SK-N-SH (cell line): Measurements from ENCODE around the gene PIP4K2A. TPM values are rescaled to one million over a fixed set of nuclear protein-coding genes. Genes with fewer than 3 reads are reported as not detected.

ENCODE experiments used
- CTCF ChIA-PET: fragments of 300-600, 350-600 bp; formaldehyde crosslinking; extraction: SDS; loops from one replicate; lab custom pipeline; 2021; lab: Yijun Ruan, JAX
- POLR2A ChIA-PET: fragments of 350-600 bp; sonication (Branson Sonifier 250); formaldehyde crosslinking; extraction: SDS; loops from one replicate; lab custom pipeline; 2020; ENCODE audit warnings: antibody characterized with exemption, inconsistent platforms; lab: Yijun Ruan, JAX
- DNase-seq: peaks from one replicate; pipeline ENCODE4 v3.0.0; 2012
- H2AFZ ChIP-seq: fragments of 200-600 bp; sonication (generic); 2 replicates; pipeline ENCODE4 v1.8.1; 2016; ENCODE audit warnings: antibody characterized with exemption, mild to moderate bottlenecking, low read depth
- H3F3A ChIP-seq: fragments of 200-600 bp; sonication (generic); replicated peaks from 2 replicates; pipeline ENCODE3; 2016; ENCODE audit warnings: antibody characterized with exemption, mild to moderate bottlenecking; ENCODE audit not compliant: insufficient read depth
- H3K27ac ChIP-seq, 2 experiments: fragments of 200-500 bp in 1 of 2; fragments of 200-600 bp in 1 of 2; sonication (Bioruptor generic) in 1 of 2; sonication (generic), shearing (Covaris generic) in 1 of 2; 2 replicates each; pipeline versions ENCODE4 v1.5.1 to v1.6.1; 2014 to 2016; ENCODE audit warnings: low read depth in 2 of 2, inconsistent platforms in 1 of 2, low read length in 1 of 2, mild to moderate bottlenecking in 1 of 2, mixed read lengths in 1 of 2
- H3K27me3 ChIP-seq: fragments of 200-600 bp; sonication (generic), shearing (Covaris generic); 2 replicates; pipeline ENCODE4 v1.6.1; 2016; ENCODE audit warnings: mixed run types; ENCODE audit not compliant: insufficient read depth
- H3K36me3 ChIP-seq, 2 experiments: fragments of 200-500 bp in 1 of 2; fragments of 200-600 bp in 1 of 2; sonication (Bioruptor generic) in 1 of 2; sonication (generic) in 1 of 2; replicated peaks in 1 of 2; 2 replicates each; pipeline versions ENCODE3 to v1.5.1; 2014 to 2016; ENCODE audit warnings: low read length in 1 of 2, mild to moderate bottlenecking in 1 of 2; ENCODE audit not compliant: insufficient read depth in 2 of 2, control insufficient read depth in 1 of 2
- H3K4me1 ChIP-seq, 2 experiments: fragments of 200-500 bp in 1 of 2; fragments of 200-600 bp in 1 of 2; sonication (Bioruptor generic) in 1 of 2; sonication (generic), shearing (Covaris generic) in 1 of 2; 2 replicates each; pipeline versions ENCODE4 v1.5.1 to v1.6.1; 2014 to 2016; ENCODE audit warnings: low read depth in 1 of 2, low read length in 1 of 2, mixed run types in 1 of 2; ENCODE audit not compliant: insufficient read depth in 2 of 2, control insufficient read depth in 1 of 2
- H3K4me2 ChIP-seq: fragments of 200-600 bp; sonication (generic), shearing (Covaris generic); 2 replicates; pipeline ENCODE4 v1.6.1; 2017; ENCODE audit warnings: mixed run types
- H3K4me3 ChIP-seq, 2 experiments: fragments of 200-500 bp in 1 of 2; fragments of 200-600 bp in 1 of 2; sonication (Bioruptor generic) in 1 of 2; sonication (generic), shearing (Covaris generic) in 1 of 2; 2 replicates each; pipeline versions ENCODE4 v1.5.1 to v1.8.1; 2014 to 2016; ENCODE audit warnings: low read depth in 2 of 2, inconsistent platforms in 1 of 2, low read length in 1 of 2, mild to moderate bottlenecking in 1 of 2, mixed read lengths in 1 of 2, moderate library complexity in 1 of 2
- H3K79me2 ChIP-seq: fragments of 200-600 bp; sonication (generic); 2 replicates; pipeline ENCODE4 v1.8.1; 2017; ENCODE audit warnings: mild to moderate bottlenecking; ENCODE audit not compliant: insufficient read depth
- H3K9ac ChIP-seq: fragments of 200-600 bp; sonication (generic); 2 replicates; pipeline ENCODE4 v1.6.1; 2017; ENCODE audit warnings: mixed run types
- H3K9me2 ChIP-seq: fragments of 200-600 bp; sonication (generic); 2 replicates; pipeline ENCODE4 v1.6.1; 2017; ENCODE audit warnings: mixed run types
- H3K9me3 ChIP-seq: fragments of 200-600 bp; sonication (generic); 2 replicates; pipeline ENCODE4 v1.6.1; 2017; ENCODE audit warnings: mixed run types, mild to moderate bottlenecking, moderate library complexity
- H4K20me1 ChIP-seq: fragments of 200-600 bp; sonication (generic); 2 replicates; pipeline ENCODE4 v1.6.1; 2017; ENCODE audit warnings: mild to moderate bottlenecking, mixed run types; ENCODE audit not compliant: insufficient read depth
- FOSL2 ChIP-seq: IDR thresholded peaks from 2 replicates; pipeline ENCODE4 v1.4.0; 2012; ENCODE audit warnings: low read depth, mild to moderate bottlenecking, moderate library complexity, borderline replicate concordance
- REST ChIP-seq: IDR thresholded peaks from 2 replicates; pipeline ENCODE4 v1.6.1; 2012; ENCODE audit warnings: mild to moderate bottlenecking, low read depth, low read length, moderate library complexity
- TCF12 ChIP-seq: IDR thresholded peaks from 2 replicates; pipeline ENCODE4 v1.4.0; 2012
- USF1 ChIP-seq: IDR thresholded peaks from 2 replicates; pipeline ENCODE4 v1.4.0; 2012; ENCODE audit warnings: low read depth, borderline replicate concordance
- WGBS: methylation state at CpG from one replicate; pipeline ENCODE4 v1.1.6; 2017; ENCODE audit warnings: low lambda C conversion rate; 5-methylcytosine and 5-hydroxymethylcytosine counted together
- polyA plus RNA-seq, 3 experiments: library from polyadenylated mRNA; depleted of rRNA; stranded (reverse); fragments of >200 nt; gene quantifications; 2 replicates each; pipeline ENCODE4 v1.2.3, GENCODE V29; 2012

PIP4K2A gene
- polyA plus RNA-seq, 1 of the 3 experiments (the other 2 are of a cell fraction), result 10.8 TPM

GRCh38 chr10:22631185-22631584 lies 83.2 kb downstream of the PIP4K2A start (continued):
- TF ChIP-seq REST, result no peak

GRCh38 chr10:22630234-22631174 lies 83.9 kb downstream of the PIP4K2A start:
- 92% methylated on average over 7 of the region's 7 CpGs for WGBS
- 0 out of 4 replicates have a peak overlapping the region, but pooled peaks of 1 of the 2 experiments have one; percentile 7 for H3K27ac ChIP-seq

GRCh38 chr10:22629852-22630233 lies 84.5 kb downstream of the PIP4K2A start:
- DNase-seq, result no peak
- Histone ChIP-seq H3K27ac (no peak overlapping the region; a peak in 1 of 4 replicates), H3K4me3 (no peak overlapping the region), H3K9me2 (no peaks in the 10 kb centered on the region), H3K36me3 (no peaks in the 10 kb centered on the region), H3K79me2 (peaks cover 58% of the 10 kb centered on the region), H3K9ac (no peak overlapping the region), H3K4me2 (no peak overlapping the region), H3K27me3 (no peaks in the 10 kb centered on the region), H3F3A (peaks cover 16% of the 10 kb centered on the region), H3K4me1 (peaks cover 11 to 44% of the 10 kb centered on the region in 2 experiments; a peak in 3 of 4 replicates), H2AFZ (no peak overlapping the region; the same call in 1 of the 2 replicates), H3K9me3 (no peaks in the 10 kb centered on the region), H4K20me1 (peaks cover 3% of the 10 kb centered on the region; the same call in 1 of the 2 replicates)
- TF ChIP-seq USF1 (no peak), REST (no peak)
- POLR2A ChIA-PET, result no interaction called here
- CTCF ChIA-PET, result no interaction called here
- 96% methylated on average over 4 of the region's 4 CpGs for WGBS

More at GRCh38 chr10:22630234-22631174, 83.9 kb downstream of the PIP4K2A start:
- no peak overlapping the region for H3K4me3 ChIP-seq
- H3K9me2 ChIP-seq, result no peaks in the 10 kb centered on the region
- no peaks in the 10 kb centered on the region for H3K27me3 ChIP-seq
- no peaks in the 10 kb centered on the region for H3K36me3 ChIP-seq
- H3K9ac ChIP-seq, result no peak overlapping the region
- ChIA-PET CTCF (interaction anchor here (0.7 kb wide), 1 partner anchor 65 kb away, joined by 3 read pairs; no protein-coding TSS in a partner anchor), POLR2A (no interaction called here)
- peaks cover 3% of the 10 kb centered on the region; the same call in 1 of the 2 replicates for H4K20me1 ChIP-seq
- H2AFZ ChIP-seq, result no peak overlapping the region
- peaks cover 9% of the 10 kb centered on the region for H3F3A ChIP-seq
- peaks cover 10 to 37% of the 10 kb centered on the region in 2 experiments; a peak in 3 of 4 replicates for H3K4me1 ChIP-seq
- no peaks in the 10 kb centered on the region for H3K9me3 ChIP-seq
- H3K79me2 ChIP-seq, result peaks cover 55% of the 10 kb centered on the region
- DNase-seq, result no peak
- no peak overlapping the region for H3K4me2 ChIP-seq
- TF ChIP-seq TCF12 (no peak), FOSL2 (peak; percentile 32; the same call in 1 of the 2 replicates)
